ENCODE measurements around the gene TK1. TPM values are rescaled to one million over a fixed set of nuclear protein-coding genes. Genes with fewer than 3 reads are reported as not detected.

Gene TK1
- total RNA-seq, 1 donor from 2014 or later, result 51.8 TPM

- no peak for DNase-seq (ENCODE audit: extremely low read depth, low read depth, low spot score)
Observed at GRCh38 chr17:78125138-78125913, 61.5 kb downstream of the TK1 start.

- no peak for DNase-seq (ENCODE audit: extremely low read depth, low read depth, low spot score)
Observed at GRCh38 chr17:78124836-78125137, 62.1 kb downstream of the TK1 start.

Other genes starting within 250 kb of the TK1 start
- 5.9 and 8.0 TPM in 2 replicates for gene TNRC6C, start 228.3 kb downstream of the TK1 start, total RNA-seq
- 40.7 and 82.6 TPM in 2 replicates for gene TMC6, start 58.3 kb downstream of the TK1 start, total RNA-seq
- gene TMC8, start 56.3 kb downstream of the TK1 start, total RNA-seq, result 0.10 and 1.1 TPM in 2 replicates
- gene C17orf99, start 40.7 kb downstream of the TK1 start, total RNA-seq, result not detected in 2 replicates
- gene SYNGR2, start 18.5 kb downstream of the TK1 start, total RNA-seq, result 83.6 and 164 TPM in 2 replicates
- 48.5 and 64.7 TPM in 2 replicates for gene AFMID, start 310 bp upstream of the TK1 start, total RNA-seq
- gene BIRC5, start 27.2 kb upstream of the TK1 start, total RNA-seq, result 13.9 and 16.1 TPM in 2 replicates
- not detected in 2 replicates for gene TMEM235, start 44.6 kb upstream of the TK1 start, total RNA-seq
- gene SOCS3, start 173.0 kb upstream of the TK1 start, total RNA-seq, result 79.9 and 114 TPM in 2 replicates
- 67.1 and 84.0 TPM in 2 replicates for gene PGS1, start 191.6 kb upstream of the TK1 start, total RNA-seq